H9 (cell line): ENCODE results near the gene NRXN3. TPM values are rescaled to one million over a fixed set of nuclear protein-coding genes. Genes with fewer than 3 reads are reported as not detected.

ENCODE experiments used
- DNase-seq: peaks from one replicate; pipeline ENCODE4 v3.0.0-alpha.2; 2017
- H2AFZ ChIP-seq: one replicate; pipeline ENCODE4 v1.6.1; 2013; ENCODE audit warnings: mild to moderate bottlenecking, low read length, control low read depth, moderate library complexity
- H2AK5ac ChIP-seq: 2 replicates; pipeline ENCODE4 v1.6.1; 2013; ENCODE audit warnings: low read length, control low read depth, mixed read lengths; ENCODE audit not compliant: insufficient read length
- H2BK120ac ChIP-seq: one replicate; pipeline ENCODE4 v1.6.1; 2013; ENCODE audit warnings: low read depth, mild to moderate bottlenecking, low read length, control low read depth, inconsistent platforms; ENCODE audit not compliant: poor library complexity, severe bottlenecking
- H2BK12ac ChIP-seq: 2 replicates; pipeline ENCODE4 v1.6.1; 2013; ENCODE audit warnings: low read length, control low read depth, mixed read lengths, low read depth; ENCODE audit not compliant: insufficient read length
- H2BK15ac ChIP-seq: 2 replicates; pipeline ENCODE4 v1.6.1; 2013; ENCODE audit warnings: low read depth, low read length, control low read depth
- H2BK20ac ChIP-seq: one replicate; pipeline ENCODE4 v1.6.1; 2013; ENCODE audit warnings: low read depth, mild to moderate bottlenecking, low read length, control low read depth, inconsistent platforms; ENCODE audit not compliant: poor library complexity, severe bottlenecking
- H2BK5ac ChIP-seq: 2 replicates; pipeline ENCODE4 v1.6.1; 2013; ENCODE audit warnings: low read length, control low read depth, mixed read lengths; ENCODE audit not compliant: insufficient read length
- H3K14ac ChIP-seq: 2 replicates; pipeline ENCODE4 v1.6.1; 2013; ENCODE audit warnings: low read length, control low read depth; ENCODE audit not compliant: insufficient read depth
- H3K18ac ChIP-seq: 2 replicates; pipeline ENCODE4 v1.6.1; 2013; ENCODE audit warnings: low read depth, mild to moderate bottlenecking, mixed read lengths, low read length, control low read depth; ENCODE audit not compliant: insufficient read length
- H3K23ac ChIP-seq: 2 replicates; pipeline ENCODE4 v1.6.1; 2013; ENCODE audit warnings: low read length, control low read depth, mixed read lengths, low read depth; ENCODE audit not compliant: insufficient read length
- H3K23me2 ChIP-seq: 2 replicates; pipeline ENCODE4 v1.6.1; 2013; ENCODE audit warnings: low read depth, mild to moderate bottlenecking, mixed read lengths, low read length, control low read depth; ENCODE audit not compliant: insufficient read length, poor library complexity, severe bottlenecking
- H3K27ac ChIP-seq: 2 replicates; pipeline ENCODE4 v1.5.1; 2013; ENCODE audit warnings: low read length, control low read depth, mixed read lengths, low read depth; ENCODE audit not compliant: insufficient read length
- H3K27me3 ChIP-seq: 2 replicates; pipeline ENCODE4 v1.6.1; 2013; ENCODE audit warnings: low read length, control low read depth, inconsistent platforms; ENCODE audit not compliant: insufficient read depth
- H3K4ac ChIP-seq: 2 replicates; pipeline ENCODE4 v1.6.1; 2013; ENCODE audit warnings: low read depth, mild to moderate bottlenecking, control low read depth, inconsistent platforms, low read length, moderate library complexity
- H3K4me1 ChIP-seq: 2 replicates; pipeline ENCODE4 v1.6.1; 2013; ENCODE audit warnings: low read length, control low read depth, inconsistent platforms; ENCODE audit not compliant: insufficient read depth
- H3K4me2 ChIP-seq: 2 replicates; pipeline ENCODE4 v1.6.1; 2013; ENCODE audit warnings: low read length, control low read depth, mixed read lengths; ENCODE audit not compliant: insufficient read length, insufficient read depth
- H3K56ac ChIP-seq: 2 replicates; pipeline ENCODE4 v1.6.1; 2013; ENCODE audit warnings: low read depth, mild to moderate bottlenecking, mixed read lengths, low read length, control low read depth; ENCODE audit not compliant: insufficient read length
- H3K79me1 ChIP-seq: 2 replicates; pipeline ENCODE4 v1.6.1; 2013; ENCODE audit warnings: low read depth, mild to moderate bottlenecking, moderate library complexity, low read length, control low read depth, inconsistent platforms; ENCODE audit not compliant: insufficient read depth, poor library complexity, severe bottlenecking
- H3K79me2 ChIP-seq: 2 replicates; pipeline ENCODE4 v1.6.1; 2013; ENCODE audit warnings: low read length, control low read depth, inconsistent platforms; ENCODE audit not compliant: insufficient read depth
- H3K9ac ChIP-seq: 2 replicates; pipeline ENCODE4 v1.6.1; 2013; ENCODE audit warnings: low read length, control low read depth, mixed read lengths; ENCODE audit not compliant: insufficient read length; ENCODE audit errors: extremely low read depth
- H3K9me3 ChIP-seq: one replicate; pipeline ENCODE4 v1.6.1; 2013; ENCODE audit warnings: low read depth, low read length, inconsistent platforms; ENCODE audit not compliant: control insufficient read depth
- H3T11ph ChIP-seq: one replicate; pipeline ENCODE4 v1.6.1; 2013; ENCODE audit warnings: mild to moderate bottlenecking, low read length, control low read depth, inconsistent platforms
- H4K20me1 ChIP-seq: one replicate; pipeline ENCODE4 v1.6.1; 2013; ENCODE audit not compliant: control insufficient read depth, insufficient read length, insufficient read depth
- H4K5ac ChIP-seq: 2 replicates; pipeline ENCODE4 v1.6.1; 2013; ENCODE audit warnings: low read depth, mild to moderate bottlenecking, mixed read lengths, low read length, control low read depth; ENCODE audit not compliant: insufficient read length
- H4K8ac ChIP-seq: replicated peaks from 2 replicates; pipeline ENCODE4 v1.6.1; 2013; ENCODE audit warnings: low read length, control low read depth, mixed read lengths, low read depth; ENCODE audit not compliant: insufficient read length
- H4K91ac ChIP-seq: 2 replicates; pipeline ENCODE4 v1.6.1; 2013; ENCODE audit warnings: low read depth, mild to moderate bottlenecking, moderate library complexity, mixed read lengths, low read length, control low read depth; ENCODE audit not compliant: insufficient read length
- H3K27ac Mint-ChIP-seq, 3 experiments: 2 replicates in 2 of 3; 3 replicates in 1 of 3; pipeline ENCODE4 v1.8.0; 2020 to 2021; ENCODE audit warnings: mixed read lengths in 3 of 3, mild to moderate bottlenecking in 1 of 3, moderate library complexity in 1 of 3
- H3K27me3 Mint-ChIP-seq: 2 replicates; pipeline ENCODE4 v1.8.0; 2021; ENCODE audit warnings: low read depth, mild to moderate bottlenecking, moderate library complexity, mixed read lengths
- H3K36me3 Mint-ChIP-seq, 3 experiments: 2 replicates in 2 of 3; 3 replicates in 1 of 3; pipeline ENCODE4 v1.8.0; 2020 to 2021; ENCODE audit warnings: low read depth in 3 of 3, mixed read lengths in 3 of 3; ENCODE audit not compliant: insufficient read depth in 1 of 3
- H3K4me1 Mint-ChIP-seq, 2 experiments: 2 replicates each; pipeline ENCODE4 v1.8.0; 2020; ENCODE audit warnings: mixed read lengths in 2 of 2
- H3K4me3 Mint-ChIP-seq, 2 experiments: 2 replicates in 1 of 2; 3 replicates in 1 of 2; pipeline ENCODE4 v1.8.0; 2020 to 2021; ENCODE audit warnings: mild to moderate bottlenecking in 2 of 2, mixed read lengths in 2 of 2, moderate library complexity in 1 of 2
- H3K9me3 Mint-ChIP-seq, 2 experiments: 2 replicates in 1 of 2; 3 replicates in 1 of 2; pipeline ENCODE4 v1.8.0; 2020; ENCODE audit warnings: mild to moderate bottlenecking in 2 of 2, mixed read lengths in 2 of 2, moderate library complexity in 1 of 2
- CTCF ChIP-seq: fragments of 200-600 bp; sonication (generic); conservative IDR thresholded peaks from 3 replicates; pipeline ENCODE4 v1.8.0; 2021; ENCODE audit warnings: antibody characterized with exemption, mild to moderate bottlenecking
- WGBS: extraction: QIAGEN DNeasy Blood & Tissue Kit; methylation state at CpG from one replicate; pipeline ENCODE4 v1.1.7; 2013; ENCODE audit warnings: missing lambda C conversion rate, low lambda C conversion rate, mixed read lengths; ENCODE audit not compliant: insufficient read length; ENCODE audit errors: extremely low coverage; 5-methylcytosine and 5-hydroxymethylcytosine counted together
- total RNA-seq: library from RNA; stranded (reverse); gene quantifications from 2 replicates; pipeline ENCODE4 v1.2.1, GENCODE V29; 2021

Gene NRXN3
- total RNA-seq, 1 experiment from 2014 or later = 1.8 TPM

- Histone ChIP-seq H4K8ac (no peak overlapping the region), H3K27me3 (no peaks in the 10 kb centered on the region), H3K4me1 (no peaks in the 10 kb centered on the region), H2AK5ac (no peak overlapping the region), H3K4ac (no peak overlapping the region), H3K23me2 (no peaks in the 10 kb centered on the region), H3K9ac (no peak overlapping the region), H2BK15ac (no peak overlapping the region), H4K5ac (no peak overlapping the region), H3K23ac (no peak overlapping the region), H2BK20ac (no peak overlapping the region), H3K14ac (no peak overlapping the region), H4K91ac (no peak overlapping the region), H4K20me1 (no peaks in the 10 kb centered on the region), H2BK120ac (no peak overlapping the region), H3K18ac (no peak overlapping the region), H3K56ac (no peak overlapping the region), H2BK5ac (no peak overlapping the region), H2AFZ (no peak overlapping the region), H3T11ph (no peak overlapping the region), H3K4me2 (no peak overlapping the region), H3K9me3 (no peaks in the 10 kb centered on the region), H3K79me2 (no peaks in the 10 kb centered on the region), H3K27ac (no peak overlapping the region), H3K79me1 (no peaks in the 10 kb centered on the region), H2BK12ac (no peak overlapping the region)
- H3K36me3 Mint-ChIP-seq = no peaks in the 10 kb centered on the region
- DNase-seq = no peak
- no peak for TF ChIP-seq CTCF
- no peaks in the 10 kb centered on the region for H3K27me3 Mint-ChIP-seq
- WGBS = no CpG with 5 or more reads among the region's 4 CpGs
- H3K27ac Mint-ChIP-seq = no peak overlapping the region
- H3K4me1 Mint-ChIP-seq = no peaks in the 10 kb centered on the region; a peak in 1 of 4 replicates
- H3K4me3 Mint-ChIP-seq = no peak overlapping the region
- H3K9me3 Mint-ChIP-seq = no peaks in the 10 kb centered on the region
Measured at GRCh38 chr14:79890527-79890926, 1720.4 kb downstream of the NRXN3 start.
